Right lobe of liver (tissue), 4 donors: ENCODE data around the gene HPN.

Experiments used
- CTCF ChIP-seq, 4 donors: fragments of 200-600 bp in 3 of 4; fragments of 450-650 bp in 1 of 4; IDR thresholded peaks; one replicate each; pipeline versions ENCODE4 v1.5.1 to v1.8.0; 2016 to 2022; ENCODE audit warnings: antibody characterized with exemption in 4 of 4, mild to moderate bottlenecking in 2 of 4
- POLR2A ChIP-seq: fragments of 450-650 bp; IDR thresholded peaks from one replicate; pipeline ENCODE4 v1.6.1; 2017; ENCODE audit warnings: antibody characterized with exemption, mild to moderate bottlenecking
- donor health status: DM: no; HTN: no; CAD: no.
- donor health status: DM: no; HTN: no; CAD: no.
- donor health status: DM: no; HTN: yes; CAD: no.

- no peak for TF ChIP-seq CTCF (IDR thresholded peaks at IDR 0.05)
- no peak for TF ChIP-seq POLR2A
Measured at GRCh38 chr19:35018379-35018778, 23.1 kb upstream of the HPN start.
